Epidermal melanocyte (primary cell): Measurements from ENCODE around the gene SERPINB3.
"Not testable (repeated sequence)": the region's sequence is repeated elsewhere in the genome, so short reads cannot be mapped to it uniquely, and the experiment has no call there.

Source experiments
- DNase-seq: peaks from one replicate; pipeline ENCODE4 v3.0.0; 2011; ENCODE audit warnings: low spot score; ENCODE audit not compliant: insufficient read length

The SERPINB3 gene

DNA sequence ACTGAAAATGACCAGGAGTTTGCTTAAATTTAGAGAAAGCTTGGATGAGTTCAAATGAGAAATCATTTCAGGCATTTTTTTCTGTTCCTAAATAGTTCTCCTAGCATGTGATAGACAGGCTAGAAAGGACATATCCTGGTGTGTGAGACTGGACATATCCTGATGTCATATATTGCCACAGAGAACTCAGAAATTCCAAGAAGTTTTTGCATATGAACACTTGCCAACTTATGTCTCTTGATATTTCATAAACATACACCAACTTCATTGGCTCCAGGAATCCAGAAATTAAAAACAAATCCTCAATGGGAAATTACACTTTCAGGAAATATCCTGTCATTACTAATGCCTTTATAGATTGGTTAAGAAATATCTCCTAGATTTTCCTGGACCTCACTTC lies 14.8 kb downstream of the SERPINB3 start:
- no peak for DNase-seq

DNA sequence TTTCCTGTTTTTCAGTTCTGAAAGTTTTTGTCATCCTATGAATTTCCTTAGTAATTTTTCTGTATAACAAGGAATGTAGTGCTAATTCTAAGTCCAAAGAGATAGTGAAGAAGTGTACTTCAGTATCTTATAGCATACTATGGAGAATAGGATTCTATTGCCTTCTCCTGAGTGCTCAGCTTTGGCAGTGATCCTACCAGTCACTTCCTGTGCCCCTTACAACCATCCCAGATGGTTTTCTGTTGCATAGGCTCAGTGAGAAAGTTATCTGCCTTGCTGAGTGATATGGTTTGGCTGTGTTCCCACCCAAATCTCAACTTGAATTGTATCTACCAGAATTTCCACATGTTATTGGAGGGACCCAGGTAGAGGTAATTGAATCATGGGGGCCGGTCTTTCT lies 17.0 kb downstream of the SERPINB3 start:
- DNase-seq, result not testable (repeated sequence)

DNA sequence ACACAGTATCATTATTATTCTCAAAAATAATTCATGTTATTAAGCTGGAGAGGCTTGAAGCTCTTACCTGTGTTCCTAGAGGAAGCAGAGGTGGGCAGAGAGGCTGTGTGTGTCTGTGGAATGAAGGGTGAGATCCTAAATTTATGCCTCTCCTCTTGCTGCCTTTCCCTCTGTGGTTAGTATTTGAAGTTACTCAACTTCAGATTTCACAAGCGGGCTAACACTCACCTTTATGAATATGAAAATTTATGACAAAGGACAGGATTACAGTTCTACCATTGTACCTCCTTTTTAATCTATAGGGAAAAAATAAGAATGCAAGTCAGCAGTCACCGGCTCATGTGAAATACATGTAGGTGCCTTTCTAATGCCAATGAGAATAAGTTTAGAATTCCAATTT lies 17.6 kb downstream of the SERPINB3 start, which contains the start of gene SERPINB4:
TSS of gene SERPINB4 (minus strand) at position 115 of the 400 bp plus-strand sequence. CDS start 679 bp downstream, outside the sequence.
- not testable (repeated sequence) for DNase-seq

DNA sequence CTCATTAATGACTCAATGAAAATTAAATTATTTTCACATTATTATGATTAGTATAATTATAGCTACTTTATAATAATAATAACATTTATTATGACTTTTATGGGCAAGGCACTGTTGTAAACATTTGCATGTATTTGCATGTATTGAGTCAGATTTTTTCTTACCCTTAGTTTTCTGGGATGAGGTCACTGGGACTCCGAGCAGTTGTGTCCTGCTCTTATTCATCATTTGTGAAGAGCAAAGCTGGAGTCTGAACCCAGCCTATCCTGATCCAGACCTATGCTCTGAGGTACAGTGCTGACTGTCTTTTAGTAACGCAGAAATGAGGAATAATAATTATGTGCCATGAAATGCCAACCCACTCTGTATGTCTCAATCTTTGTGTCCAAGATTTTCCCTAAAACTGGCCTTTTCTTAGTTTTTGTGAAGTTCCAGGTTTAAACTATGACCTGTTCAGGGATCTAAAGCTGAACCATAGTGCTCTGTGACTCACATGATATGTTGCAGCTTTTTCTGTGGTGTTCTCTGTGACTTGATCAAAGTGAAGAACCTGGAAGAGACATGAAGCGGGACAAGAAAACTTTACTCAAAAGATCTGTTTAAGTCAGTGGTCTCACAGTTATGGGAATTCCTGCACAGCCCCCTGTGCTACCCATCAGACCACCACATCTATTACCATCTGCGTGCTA lies 18.9 kb downstream of the SERPINB3 start:
- DNase-seq, result not testable (repeated sequence)

DNA sequence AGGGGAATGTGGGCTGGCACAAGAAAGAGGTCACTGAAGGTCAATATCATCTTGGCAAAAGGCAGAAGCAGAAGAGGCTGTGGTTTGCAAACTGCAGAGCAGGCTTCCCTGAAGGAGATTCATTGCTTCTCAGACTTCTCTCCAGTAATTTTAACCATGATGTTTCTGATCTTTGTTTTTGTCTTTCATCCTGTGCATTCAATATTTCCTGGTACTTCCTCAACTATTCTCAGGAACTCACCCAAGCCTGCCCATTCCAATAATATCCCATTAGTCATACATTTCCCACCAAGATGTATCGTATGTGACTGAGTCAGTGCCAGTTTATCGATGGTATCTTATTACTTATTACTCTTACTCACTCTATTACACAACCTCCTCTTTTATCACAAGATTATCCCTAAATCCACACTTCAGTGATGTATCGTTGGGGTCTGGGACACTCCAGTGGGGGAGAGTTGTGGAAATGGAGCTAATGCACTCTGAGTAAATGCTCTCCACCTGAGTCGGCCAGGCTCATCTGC lies 20.5 kb downstream of the SERPINB3 start:
- DNase-seq, result not testable (repeated sequence)

DNA sequence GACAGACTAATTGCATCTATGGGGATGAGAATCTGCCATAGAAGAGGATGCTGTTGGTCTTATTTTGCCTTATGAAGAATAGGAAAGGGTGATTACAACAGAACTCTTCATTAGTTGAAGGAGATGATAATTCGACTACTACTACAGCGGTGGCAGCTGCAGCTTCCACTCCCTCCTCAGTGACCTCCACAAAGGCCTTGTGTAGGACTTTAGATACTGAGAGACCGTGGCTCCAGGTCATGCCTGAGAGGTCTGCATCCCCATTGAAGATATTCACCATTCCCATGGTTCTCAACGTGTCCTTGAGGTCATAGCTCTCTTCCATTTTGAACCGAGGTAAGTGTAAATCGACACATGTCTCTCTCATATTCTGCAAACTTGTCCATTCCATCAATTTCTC lies 24.0 kb downstream of the SERPINB3 start:
- DNase-seq, result no peak

DNA sequence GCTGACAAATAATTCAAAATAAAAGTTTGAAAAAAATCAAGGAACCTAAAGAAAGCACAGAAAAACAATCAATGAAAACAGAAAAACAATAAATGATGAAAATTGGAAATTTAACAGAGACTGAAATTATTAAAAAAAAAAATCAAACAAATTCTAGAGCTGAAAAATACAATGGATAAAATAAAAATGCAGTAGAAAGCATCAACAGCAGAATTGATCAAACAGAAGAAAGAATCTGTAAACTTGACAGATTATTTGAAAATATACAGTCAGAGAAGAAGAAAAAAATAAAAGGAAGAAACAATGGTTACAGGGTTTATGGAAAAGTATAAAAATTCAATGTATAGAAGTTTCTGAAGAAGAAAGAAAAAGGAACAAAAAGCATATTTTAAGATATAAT lies 33.9 kb downstream of the SERPINB3 start:
- DNase-seq, result no peak

DNA sequence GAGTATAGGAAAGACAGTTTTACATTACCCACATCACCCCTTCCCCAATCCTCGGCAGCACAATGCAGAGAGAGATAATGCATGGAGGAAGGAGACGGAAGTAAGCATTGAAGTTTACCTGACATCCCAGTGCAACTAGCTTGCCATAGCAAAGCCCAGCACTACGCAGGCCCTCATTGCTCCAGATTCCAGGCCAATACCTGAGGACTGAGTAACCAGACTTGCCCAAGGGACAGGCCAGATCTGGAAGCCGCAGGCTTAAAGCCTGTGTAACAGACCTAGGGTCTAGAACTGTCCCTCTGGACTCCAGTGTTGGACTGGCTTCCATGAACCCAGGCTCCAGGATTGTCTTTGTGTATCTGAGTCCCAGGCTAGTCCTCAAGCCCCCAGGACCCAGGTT lies 35.3 kb downstream of the SERPINB3 start:
- DNase-seq, result no peak

DNA sequence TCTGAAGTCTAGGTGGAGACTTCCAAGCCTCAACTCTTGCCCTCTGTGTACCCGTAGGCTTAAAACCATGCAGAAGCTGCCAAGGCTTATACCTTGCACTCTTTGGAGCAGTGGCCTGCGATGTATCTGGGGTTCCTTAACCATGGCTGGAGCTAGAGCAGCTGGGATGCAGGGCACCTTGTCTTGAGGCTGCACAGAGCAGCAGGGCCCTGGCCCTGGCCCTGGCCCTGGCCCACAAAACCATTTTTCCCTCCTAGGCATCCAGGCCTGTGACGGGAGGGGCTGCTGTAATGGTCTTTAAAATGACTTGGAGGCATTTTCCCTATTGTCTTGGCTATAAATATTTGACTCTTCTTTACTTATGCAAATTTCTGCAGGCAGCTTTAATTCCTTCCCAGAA lies 36.8 kb downstream of the SERPINB3 start:
- DNase-seq, result no peak

DNA sequence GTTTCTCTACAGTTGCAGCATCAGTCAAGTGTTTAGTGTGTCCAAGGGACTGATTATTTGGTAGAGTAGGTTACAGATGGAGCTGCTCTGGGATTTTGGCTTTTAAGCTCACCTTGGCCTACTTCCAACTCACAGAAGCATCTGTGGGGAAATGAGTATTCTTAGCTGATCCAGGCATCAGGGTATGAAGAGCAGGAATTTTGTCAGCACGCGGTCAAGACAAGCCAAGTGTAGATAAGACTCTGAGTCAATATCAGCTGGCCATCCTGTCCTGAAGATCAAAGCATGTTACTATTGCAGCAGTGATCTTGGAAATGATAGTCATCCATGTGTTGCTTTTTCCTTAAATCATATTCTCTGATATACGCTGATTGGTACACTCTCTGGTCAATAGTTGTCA lies 42.0 kb downstream of the SERPINB3 start:
- no peak for DNase-seq

DNA sequence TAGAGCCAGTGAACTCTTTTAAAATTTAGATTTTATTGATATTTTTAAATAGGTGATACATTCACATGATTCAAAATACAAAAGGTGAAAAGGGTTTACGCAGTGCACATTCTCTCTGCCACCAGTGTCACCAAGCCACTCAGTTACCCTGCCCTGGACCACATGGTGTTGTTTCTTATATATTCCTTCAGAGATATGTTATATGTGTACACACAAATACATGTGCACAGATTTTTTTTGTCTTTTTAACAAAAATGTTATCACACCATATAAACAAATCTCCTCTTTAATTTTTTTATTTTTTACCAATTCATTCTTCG lies 43.8 kb downstream of the SERPINB3 start:
- DNase-seq, result no peak

DNA sequence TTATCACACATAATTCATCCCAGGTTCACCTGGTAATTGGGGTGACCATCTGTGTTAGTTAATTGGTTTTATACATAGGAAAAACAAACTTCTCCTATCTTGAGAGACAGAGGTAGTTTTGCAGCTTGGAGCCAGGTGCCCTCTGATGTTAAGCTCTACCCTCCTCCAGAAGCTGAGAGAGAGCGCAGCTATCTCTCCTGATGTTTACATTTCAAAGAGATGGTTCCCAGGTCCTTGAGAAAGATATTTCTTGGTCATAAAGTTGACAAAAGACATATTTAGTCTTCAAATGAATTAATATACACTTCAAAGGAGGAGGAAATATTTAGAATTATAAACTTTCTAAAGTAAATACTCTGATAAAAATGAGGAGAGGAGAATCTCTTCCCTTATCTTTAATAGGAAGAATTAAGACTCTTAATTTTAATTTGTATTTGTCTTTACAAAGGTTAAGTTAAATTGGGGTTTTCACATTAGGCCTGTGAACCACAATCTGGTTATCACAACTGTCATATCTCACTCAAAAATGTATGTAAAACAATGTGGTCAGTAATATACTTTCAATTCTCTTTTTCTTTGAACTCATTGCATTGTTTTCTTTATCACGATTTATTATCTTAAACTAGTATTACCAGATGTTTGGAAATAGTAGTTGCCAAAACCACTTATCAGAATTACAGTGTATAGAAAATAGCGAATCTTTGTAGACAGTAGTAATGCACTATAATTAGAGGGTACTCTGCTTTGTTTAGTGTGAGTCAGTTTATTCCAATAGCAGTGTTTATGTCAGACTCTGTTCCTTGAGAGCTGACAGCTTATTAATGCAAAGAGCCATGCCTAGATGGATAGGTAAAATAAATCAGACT lies 44.4 kb downstream of the SERPINB3 start:
- no peak for DNase-seq

DNA sequence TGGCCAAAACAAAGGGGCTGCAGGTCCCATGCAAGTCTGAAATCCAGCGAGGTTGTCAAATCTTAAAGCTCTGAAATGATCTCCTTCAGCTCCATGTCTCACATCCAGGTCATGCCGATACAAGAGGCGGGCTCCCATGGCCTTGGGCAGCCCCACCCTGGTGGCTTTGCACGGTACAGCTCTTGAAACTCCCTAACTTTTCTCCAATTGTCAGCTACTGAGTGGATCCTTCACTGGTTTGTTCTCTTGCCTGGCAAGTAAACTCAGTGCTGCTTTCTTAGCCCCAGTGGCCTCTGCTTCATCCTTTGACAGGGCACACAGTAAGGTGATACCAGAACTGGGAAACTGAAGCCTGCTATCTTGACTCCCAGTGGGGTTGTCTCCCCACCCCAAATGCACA lies 48.3 kb downstream of the SERPINB3 start:
- no peak for DNase-seq

DNA sequence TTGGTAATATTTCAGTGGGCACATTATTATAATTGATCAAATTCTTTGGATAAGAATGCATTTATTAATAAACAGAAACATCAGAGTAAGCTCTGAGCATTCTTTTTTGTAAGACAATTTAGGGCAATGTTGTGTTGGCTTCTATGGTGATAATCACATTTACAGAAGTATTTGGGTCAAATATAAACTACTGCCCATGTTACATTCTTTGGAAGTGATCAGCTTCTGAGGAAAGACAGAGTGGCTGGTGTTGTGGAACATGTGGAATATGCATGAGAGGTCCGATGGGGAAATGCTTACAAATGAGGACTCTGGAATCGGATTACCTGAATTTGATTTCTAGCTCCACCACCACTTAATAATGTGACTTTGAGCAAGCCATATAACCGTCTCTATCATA lies 55.2 kb downstream of the SERPINB3 start:
- DNase-seq, result no peak
